Measurements from ENCODE around the gene MOCS3. TPM values are rescaled to one million over a fixed set of nuclear protein-coding genes. Genes with fewer than 3 reads are reported as not detected.
A peak's percentile ranks its signal among the peaks of the same experiment; 100 is the strongest.
"Not testable (repeated sequence)": the region's sequence is repeated elsewhere in the genome, so short reads cannot be mapped to it uniquely, and the experiment has no call there.

The MOCS3 gene
- total RNA-seq, 2 donors from 2014 or later, result 2.7 to 3.5 TPM

DNA sequence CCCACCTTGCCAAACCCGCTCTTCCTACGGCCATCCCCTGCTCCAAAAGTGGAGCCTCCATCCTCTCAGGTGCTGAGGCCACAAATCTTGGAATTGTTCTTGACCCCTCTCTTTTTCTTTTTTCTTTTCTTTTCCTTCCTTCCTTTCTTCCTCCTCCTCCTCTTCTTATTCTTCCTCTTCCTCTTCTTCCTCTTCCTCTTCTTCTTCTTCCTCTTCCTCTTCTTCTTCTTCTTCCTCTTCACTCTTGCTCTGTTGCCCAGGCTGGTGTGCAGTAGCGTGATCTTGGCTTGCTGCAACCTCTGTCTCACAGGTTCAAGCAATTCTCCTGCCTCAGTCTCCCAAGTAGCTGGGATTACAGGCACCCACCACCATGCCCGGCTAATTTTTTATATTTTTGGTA, 19.9 kb downstream of the MOCS3 start:
- intact Hi-C loops (cut with DNase I); DNase-seq (ENCODE audit: low spot score): not testable (repeated sequence)

DNA sequence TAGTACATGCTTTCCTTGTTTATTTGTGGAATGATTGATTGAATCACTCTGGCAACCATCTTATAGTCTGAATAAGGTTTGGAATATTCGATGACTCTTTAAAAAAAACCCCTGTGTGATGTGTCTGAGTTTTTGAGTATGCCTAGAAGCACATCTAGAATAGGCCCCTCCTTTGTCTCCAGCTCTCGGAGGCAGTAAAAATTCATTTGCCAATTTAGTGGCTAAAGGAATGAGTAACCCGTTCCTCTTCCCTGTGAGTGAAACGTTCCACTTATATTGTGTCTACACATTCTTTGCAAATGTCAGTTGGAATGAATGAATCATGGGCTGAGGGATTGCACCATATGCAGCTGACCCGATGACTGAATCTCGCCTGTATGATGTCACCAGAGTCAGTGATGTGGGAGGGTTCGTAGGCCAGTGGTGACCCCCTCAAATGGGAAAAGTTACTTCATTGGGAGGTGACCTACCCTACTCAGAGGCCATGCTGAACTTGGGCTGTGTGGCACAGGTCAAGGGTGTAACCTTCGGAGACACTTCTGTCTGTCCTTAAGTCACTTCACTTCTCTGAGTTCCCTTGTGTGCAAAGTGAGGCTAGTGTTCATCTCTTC, 21.6 kb downstream of the MOCS3 start:
- intact Hi-C loops (cut with DNase I), result no loop called here
- no peak for DNase-seq (ENCODE audit: low spot score)

DNA sequence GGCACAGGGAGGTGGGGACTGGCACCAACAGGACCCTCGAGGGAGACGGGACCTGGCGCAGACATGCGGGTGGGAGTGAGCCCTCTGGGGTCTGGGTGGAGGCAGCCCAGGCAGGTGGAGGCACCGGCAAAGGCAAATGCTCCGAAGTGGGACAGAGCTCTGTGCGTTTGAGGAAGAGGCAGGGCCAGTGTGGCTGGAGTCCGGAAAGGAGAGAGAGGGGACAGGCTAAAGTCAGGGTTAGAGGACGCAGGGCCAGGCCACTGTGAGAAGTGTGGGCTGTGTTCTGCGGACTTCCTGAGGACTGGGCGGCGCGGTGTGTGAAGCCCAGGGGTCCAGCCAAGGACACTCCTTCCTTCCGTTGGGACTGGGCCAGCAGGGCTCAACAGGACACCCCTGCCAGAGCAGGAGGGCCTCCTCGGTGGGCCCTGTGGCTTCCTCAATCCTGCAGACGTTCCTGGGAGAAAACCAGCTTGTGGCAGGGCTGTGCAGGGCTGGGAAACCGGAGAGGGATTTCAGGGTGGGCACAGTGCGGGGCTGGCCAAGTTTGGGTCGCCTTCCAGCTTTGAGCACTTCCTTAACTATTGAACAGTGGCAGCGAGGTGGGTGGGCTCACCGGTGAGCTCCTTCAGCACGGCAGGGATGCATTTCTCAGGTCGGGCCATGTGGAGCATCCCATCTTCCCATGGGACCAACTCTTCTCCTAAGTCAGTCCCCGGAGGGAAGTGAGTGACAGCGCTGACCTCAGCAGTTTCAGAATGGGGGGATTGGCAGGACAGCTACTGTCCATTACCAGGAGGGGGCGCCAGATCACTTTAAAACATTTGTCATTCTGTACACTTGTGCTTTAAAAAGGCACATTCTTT, 22.5 kb downstream of the MOCS3 start:
- intact Hi-C loops (cut with DNase I), result no loop called here

DNA sequence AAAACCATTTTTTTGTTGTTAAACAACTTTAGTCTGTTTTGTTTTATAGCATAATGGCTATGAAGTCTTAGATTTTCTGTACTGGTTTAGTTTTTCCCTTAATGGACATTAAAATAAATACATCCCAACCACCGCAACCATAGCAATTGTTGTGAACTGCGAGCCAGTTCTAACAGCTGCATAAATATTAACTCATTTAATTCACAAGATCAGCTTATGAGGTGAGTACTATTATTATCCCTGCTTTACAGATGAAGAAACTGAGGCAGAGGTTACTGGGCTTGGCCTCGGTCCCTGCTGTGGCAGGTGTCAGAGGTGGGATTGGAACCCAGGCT, 23.1 kb downstream of the MOCS3 start:
- intact Hi-C loops (cut with DNase I), result no loop called here
- no peak for DNase-seq (ENCODE audit: low spot score)

More for the DNA sequence above, 22.5 kb downstream of the MOCS3 start:
- DNase-seq (ENCODE audit: low spot score), result no peak

DNA sequence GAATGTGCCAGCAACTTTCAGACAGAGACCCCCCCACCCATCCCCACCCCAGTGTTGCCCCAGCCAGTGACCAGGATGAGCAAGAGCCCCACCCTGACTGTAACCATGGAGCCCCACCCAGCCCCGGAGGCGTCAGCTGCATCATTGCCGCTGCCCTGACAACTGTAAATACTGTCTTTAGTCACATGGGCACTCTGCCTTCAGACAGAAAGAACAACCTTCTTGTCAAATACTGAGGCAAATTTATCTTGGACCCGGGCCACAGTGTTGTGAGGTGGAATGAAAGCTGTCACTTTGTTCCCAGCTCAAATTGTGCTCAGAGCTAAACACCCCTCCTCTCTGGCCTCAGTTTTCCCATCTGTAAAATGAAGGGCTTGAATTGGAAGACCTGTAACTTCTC, 23.7 kb downstream of the MOCS3 start:
- DNase-seq (ENCODE audit: low spot score), result peak; percentile 86
- intact Hi-C loops (cut with DNase I), result no loop called here

DNA sequence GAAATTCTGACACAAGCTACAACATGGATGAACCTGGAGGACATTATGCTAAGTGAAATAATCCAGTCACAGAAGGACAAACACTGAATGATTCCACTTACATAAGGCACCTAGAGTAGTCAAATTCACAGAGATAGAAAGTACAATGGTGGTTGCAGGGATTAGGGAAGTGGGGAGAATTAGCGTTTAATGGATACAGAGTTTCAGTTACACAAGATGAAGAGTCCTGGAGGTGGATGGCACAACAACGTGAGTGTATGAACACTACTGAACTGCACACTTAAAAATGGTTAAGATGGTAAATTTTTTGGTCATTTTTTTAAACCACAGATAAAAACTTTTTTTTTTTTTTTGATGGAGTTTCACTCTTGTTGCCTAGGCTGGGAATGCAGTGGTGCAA, 24.7 kb downstream of the MOCS3 start:
- intact Hi-C loops (cut with DNase I), result no loop called here
- DNase-seq (ENCODE audit: low spot score), result no peak

DNA sequence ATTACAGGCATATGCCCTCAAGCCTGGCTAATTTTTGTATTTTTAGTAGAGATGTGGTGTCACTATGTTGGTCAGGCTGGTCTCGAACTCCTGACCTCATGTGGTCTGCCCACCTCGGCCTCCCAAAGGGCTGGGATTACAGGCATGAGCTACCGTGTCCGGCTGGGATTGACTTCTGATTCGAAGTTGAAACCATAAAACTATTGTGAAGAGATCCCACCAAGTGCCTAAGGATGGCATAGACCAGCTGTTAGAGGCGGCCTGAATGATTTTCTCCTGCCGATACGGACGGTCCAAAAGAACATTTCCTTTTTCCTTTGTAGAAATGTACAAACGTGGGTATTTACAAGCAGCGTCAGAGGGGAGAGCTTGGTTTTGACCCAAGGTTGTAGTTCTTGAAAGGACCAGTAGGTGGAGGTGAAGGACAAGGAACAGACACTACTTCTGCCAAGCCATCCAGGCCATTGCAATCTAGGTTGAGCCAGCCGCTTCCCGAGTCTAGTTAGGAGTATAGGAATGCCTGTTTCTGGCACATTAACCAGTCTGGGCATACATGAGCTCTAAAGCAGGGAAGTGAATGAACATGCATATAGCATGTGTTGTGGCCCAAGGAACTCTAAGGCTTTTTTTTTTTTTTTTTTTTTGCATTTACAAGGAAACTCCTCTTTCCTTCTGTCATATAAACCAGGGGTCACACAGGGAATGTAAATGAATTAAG, 29.0 kb downstream of the MOCS3 start:
- DNase-seq (ENCODE audit: low spot score), result no peak
- intact Hi-C loops (cut with DNase I), result loop anchor here (5.0 kb wide), 1 partner anchor 320 kb away; no protein-coding TSS in a partner anchor

DNA sequence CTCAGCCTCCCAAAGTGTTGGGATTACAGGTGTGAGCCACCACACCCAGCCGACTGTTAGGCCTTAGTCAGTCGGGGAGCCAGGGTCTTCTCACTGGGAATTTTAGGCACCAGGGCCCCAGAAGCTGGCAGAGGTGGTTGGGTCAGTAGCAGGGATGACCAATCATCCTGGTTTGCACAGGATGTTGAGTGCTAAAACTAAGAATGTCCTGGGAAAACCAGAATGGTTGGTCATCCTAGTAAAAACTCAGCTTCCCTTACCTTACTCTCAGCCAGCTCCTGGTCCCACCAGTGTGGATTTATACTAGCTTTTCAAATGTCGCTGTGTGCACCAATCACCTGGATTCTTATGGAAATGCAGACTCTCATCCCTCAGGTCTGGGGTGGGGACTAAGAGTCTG, 32.5 kb downstream of the MOCS3 start:
- no peak for DNase-seq (ENCODE audit: low spot score)
- intact Hi-C loops (cut with DNase I), result no loop called here

DNA sequence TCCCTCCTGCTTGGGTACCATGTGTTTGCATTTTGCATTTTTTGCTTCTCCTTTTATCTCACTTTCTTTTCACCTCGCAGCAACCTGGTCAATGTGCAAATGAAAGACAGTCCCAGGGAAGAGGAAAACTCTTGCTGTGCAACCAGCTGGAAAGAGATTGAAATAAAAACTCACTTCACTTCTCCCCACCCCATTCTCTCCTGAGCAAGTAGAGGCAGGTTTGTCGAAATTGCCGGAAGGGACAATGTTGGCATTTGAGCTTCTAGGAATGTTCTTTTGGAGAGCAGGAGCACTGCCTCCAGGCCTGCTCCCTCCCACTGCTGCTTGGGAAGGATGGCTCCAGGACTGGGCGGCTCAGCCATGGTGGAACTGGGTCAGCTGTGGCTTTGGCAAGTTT, 33.7 kb downstream of the MOCS3 start:
- DNase-seq (ENCODE audit: low spot score), result no peak

DNA sequence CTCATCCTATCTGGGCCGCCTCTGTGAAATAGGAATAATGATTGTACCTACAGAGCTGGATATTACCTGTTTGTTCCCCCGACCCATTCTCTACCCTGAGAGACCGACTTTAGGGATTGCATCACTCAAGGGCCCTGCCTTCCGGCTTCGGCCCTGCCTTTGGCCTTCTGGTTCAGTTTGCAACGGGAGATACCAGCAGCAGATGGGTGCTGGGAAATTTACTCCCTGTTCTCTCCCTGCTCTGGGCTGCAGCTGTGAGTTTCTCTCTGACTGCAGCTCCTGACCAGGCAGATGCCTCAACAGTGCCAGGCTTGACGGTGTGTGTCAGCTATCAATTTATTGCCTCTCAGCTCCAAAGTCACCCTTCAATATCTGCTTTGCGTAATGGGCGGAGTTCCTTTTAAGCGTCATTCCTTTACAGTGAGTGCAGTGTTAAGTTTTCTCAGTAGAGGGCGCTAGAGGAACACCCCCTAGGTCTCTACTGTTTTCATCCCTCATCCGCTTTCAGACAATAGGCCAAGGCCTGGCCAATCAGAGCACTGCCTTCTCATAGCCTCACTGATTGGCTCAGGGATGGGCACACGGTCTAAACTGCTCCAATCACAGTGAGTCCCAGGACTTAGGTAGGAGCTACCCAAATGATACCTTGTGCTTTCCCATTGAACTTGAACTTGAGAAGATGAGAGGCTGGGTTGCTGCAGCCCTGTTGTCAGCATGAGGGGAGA, 34.3 kb downstream of the MOCS3 start:
- intact Hi-C loops (cut with DNase I), result no loop called here
- no peak for DNase-seq (ENCODE audit: low spot score)

More for the DNA sequence above, 33.7 kb downstream of the MOCS3 start:
- intact Hi-C loops (cut with DNase I), result no loop called here

DNA sequence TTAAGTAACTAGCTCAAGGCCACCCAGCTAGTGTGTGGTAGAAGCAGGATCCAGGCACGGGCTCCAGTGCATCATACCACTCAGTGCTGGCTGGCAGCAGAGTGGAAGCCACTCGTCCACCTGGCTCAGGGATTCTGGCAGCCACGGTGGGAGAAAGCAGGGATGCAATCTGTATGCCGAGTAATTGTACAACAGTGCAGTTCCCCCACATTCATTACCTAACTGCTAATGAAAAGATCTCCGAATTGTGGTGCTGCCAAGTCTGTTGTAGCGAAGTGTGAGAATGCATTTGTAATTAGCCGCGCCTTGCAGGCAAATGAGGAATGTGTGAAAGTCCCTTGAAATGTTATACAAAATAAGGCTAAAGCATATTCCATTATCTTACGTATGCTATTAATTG, 35.3 kb downstream of the MOCS3 start:
- DNase-seq (ENCODE audit: low spot score), result no peak
- intact Hi-C loops (cut with DNase I), result no loop called here

DNA sequence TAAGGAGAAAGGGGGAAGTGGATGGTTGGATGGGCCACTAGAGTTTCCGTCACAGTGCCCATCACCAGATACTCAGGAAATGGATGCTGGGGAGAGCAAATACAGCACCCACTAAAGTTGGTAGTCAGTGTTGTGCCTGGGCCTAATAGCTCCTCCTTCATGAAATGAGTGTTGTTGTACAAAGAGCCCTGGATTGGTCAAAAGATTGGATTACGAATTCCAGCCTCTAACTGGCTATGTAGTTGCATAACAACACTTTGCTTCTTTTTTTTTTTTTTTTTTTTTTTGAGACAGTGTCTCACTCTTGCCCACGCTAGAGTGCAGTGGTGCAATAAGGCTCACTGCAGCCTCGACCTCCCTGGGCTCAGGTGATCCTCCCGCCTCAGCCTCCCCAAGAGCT, 36.9 kb downstream of the MOCS3 start:
- DNase-seq (ENCODE audit: low spot score), result no peak

DNA sequence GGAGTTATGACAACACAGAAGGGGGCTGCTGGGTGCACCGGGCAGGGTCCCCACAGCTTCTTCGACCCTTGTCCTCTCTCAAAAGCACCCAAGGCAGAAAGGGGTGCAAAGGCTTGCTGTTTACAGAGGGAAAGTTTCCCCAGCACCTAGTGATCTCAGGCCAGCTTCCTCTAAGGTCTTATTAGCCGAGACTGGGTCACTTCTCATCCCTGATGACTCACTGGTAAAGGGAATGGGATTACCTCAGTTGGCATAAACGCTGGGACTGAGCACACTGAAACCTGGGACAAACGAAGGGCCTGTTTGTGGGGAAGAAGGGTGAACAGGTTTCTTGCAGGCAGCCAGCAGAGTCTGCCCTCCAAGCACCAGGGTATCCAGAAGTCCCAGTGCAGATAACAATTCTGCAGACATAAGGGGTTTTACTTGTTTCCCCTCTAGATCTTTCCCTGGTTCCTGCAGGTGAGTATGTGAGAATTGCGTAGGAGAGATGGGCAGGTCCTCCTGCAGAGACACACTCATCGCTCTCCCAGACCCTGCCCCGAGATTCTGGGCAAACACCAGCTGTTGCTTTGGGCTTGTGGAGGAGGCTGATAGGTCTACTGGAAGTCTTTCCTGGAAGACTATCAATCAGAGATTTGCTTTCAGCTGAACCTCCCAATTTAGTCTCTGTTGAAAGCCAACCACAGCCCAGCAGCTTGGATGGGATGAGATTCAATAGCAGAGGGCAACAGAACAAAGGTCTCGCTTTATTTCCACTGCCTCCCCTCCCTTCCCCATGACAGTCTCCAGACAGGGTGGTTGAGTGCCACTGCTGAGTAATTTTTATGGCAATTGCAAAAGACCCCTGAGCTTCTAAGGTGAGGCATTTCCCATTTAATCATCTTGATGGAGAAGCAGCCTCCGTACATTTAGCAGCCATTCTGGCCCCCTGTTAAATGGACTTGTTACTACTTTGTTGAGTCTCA, 38.6 kb downstream of the MOCS3 start:
- DNase-seq (ENCODE audit: low spot score), result no peak
- intact Hi-C loops (cut with DNase I), result no loop called here

More for the DNA sequence above, 36.9 kb downstream of the MOCS3 start:
- intact Hi-C loops (cut with DNase I), result no loop called here

DNA sequence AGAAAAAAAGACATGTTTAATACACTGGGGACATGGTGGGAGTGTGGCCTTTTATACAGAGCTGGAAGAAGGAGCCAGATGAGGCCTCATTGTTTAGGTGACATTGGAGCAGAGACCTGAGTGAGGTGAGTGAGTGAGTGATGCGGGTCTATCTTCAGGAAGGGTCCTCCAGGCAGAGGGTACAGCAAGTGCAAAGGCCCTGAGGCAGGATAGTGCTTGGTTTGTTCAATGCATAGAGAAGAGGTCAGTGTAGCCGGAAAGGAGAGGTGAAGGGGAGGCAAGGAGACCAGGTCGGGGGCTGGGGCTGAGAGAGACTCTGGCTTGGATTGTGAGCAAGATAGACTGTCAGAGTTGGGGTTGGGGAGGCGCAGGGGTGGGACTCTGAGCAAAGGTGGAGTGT, 40.7 kb downstream of the MOCS3 start:
- intact Hi-C loops (cut with DNase I), result no loop called here

DNA sequence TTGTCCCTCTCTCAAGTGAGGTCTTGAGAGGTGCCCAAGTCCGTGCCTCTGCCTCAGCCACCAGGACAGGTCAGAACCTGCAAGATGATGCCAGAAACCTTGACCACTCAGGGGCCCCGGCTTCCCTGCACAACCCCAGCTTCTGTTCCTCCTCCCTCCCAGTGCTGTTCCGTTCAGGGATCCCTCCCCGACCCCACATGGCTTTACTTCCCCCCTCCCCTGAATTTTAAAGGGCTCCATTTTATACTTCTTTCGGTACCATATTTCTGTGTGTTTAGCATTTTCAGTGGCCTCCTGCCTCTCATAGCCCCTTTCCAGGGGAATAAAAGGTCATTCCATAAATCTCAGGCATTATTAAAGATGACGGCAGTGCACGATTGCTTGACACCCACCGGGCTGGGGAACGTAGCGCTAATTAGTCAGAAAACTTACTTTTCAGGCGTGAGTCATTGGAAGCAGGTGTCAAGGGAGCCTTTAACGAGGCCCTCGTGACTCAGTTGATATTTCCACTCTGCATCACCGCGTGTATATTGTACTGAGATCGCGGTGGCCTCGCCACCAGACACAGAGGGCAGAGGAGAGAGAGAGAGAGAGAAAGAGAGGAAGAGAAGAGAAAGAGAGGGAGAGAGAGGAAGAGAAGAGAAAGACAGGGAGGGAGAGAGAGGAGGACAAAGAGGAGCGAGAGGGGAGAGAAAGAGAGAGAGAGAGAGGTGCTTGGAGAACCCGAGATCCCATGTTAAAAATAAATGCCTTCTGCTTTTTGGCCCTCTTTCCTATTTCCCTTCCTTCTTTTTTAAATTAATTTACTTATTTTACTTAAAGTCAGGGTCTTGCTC, 43.0 kb downstream of the MOCS3 start:
- DNase-seq (ENCODE audit: low spot score), result no peak
- intact Hi-C loops (cut with DNase I), result no loop called here

More for the DNA sequence above, 40.7 kb downstream of the MOCS3 start:
- DNase-seq (ENCODE audit: low spot score), result no peak

DNA sequence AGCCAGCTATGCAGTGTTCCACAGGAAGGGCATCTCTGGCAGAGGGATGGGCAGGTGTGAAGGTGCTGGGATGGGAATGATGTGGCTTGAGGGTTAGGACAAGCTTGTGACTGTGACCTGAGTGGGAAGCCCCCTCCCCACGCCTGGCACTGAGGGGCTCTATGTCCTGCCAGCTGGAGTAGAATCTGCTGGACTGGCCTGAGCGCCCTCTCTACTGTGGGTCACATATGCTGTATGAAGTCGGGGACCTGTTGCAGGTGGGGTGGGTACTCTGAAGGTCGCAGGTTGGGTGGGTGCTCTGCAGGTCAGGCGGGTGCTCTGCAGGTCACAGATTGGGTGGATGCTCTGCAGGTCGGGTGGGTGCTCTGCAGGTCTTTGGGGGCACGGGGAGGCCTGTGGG, 44.0 kb downstream of the MOCS3 start:
- no peak for DNase-seq (ENCODE audit: low spot score)
- intact Hi-C loops (cut with DNase I), result no loop called here

DNA sequence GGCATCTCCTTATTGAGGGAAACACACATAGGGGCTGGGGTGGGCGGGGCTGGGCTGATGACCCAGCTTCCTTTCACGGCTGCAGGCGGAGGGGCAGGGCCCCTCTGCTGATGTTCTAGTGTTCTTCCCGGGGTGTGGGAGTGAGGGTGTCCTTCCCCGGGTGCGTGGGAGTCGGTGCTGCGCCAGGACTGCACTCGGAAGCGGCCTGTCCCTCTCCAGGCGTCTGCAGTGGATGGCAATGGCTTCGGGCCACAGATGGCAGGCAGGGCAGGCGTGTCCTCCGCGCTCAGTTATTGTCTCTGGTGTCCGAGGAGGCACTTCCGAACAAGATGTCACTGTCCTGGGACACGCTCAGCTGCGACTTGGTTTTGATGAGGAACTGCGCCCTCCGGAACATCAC, 45.1 kb downstream of the MOCS3 start:
- intact Hi-C loops (cut with DNase I), result no loop called here
- no peak for DNase-seq (ENCODE audit: low spot score)

DNA sequence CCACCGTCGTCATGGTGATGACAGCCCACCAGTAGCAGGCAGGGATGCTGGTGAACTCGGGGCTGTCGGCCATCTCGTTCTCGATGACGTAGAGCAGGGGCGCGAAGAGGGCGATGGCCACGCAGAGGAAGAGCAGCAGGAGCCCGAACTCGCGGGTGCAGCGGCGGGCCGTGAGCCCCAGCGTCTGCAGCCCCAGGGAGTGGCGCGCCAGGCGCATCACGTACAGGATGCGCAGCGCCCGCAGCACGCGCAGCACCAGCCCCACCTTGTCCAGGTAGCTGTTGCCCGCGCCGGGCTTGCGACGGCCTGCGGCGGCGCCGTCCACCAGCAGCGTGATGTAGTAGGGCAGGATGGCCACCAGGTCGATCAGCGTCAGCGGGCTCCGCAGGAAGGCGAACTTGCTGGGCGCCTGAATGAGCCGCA, 45.7 kb downstream of the MOCS3 start:
- intact Hi-C loops (cut with DNase I), result no loop called here
- no peak for DNase-seq (ENCODE audit: low spot score)
